Choroid plexus epithelial cell (primary cell): ENCODE measurements around the gene PLIN1.
A peak's percentile ranks its signal among the peaks of the same experiment; 100 is the strongest.

Experiments
- DNase-seq: peaks from one replicate; pipeline ENCODE4 v3.0.0-alpha.2; 2010; ENCODE audit warnings: low read depth
- H3K4me3 ChIP-seq: 2 replicates; pipeline ENCODE4 v1.5.1; 2011; ENCODE audit warnings: low read depth, mild to moderate bottlenecking, control low read depth, low read length, moderate library complexity
- CTCF ChIP-seq: conservative IDR thresholded peaks from 2 replicates; pipeline ENCODE4 v1.5.1; 2011; ENCODE audit warnings: low read depth, mild to moderate bottlenecking, control low read depth, inconsistent platforms, low read length, moderate library complexity

Gene PLIN1

GRCh38 chr15:89679212-89679611 lies at the start of gene PLIN1:
TSS of gene PLIN1 (minus strand) at chr15:89679367. CDS start at chr15:89677489, 1,878 bp downstream.
- no peak for DNase-seq
- no peak for TF ChIP-seq CTCF
- H3K4me3 ChIP-seq: no peak within 1 kb of the TSS

GRCh38 chr15:89728254-89728653 lies 49.1 kb upstream of the PLIN1 start:
- DNase-seq: peak; percentile 84
- no peak overlapping the region for H3K4me3 ChIP-seq
- TF ChIP-seq CTCF: no peak

- H3K4me3 ChIP-seq: no peak overlapping the region
- no peak for DNase-seq
- no peak for TF ChIP-seq CTCF
These were observed 45.9 kb upstream of the PLIN1 start for GRCh38 chr15:89725064-89725463.

GRCh38 chr15:89724621-89725020 lies 45.5 kb upstream of the PLIN1 start:
- TF ChIP-seq CTCF: no peak
- H3K4me3 ChIP-seq: no peak overlapping the region
- DNase-seq: no peak

GRCh38 chr15:89723031-89723430 lies 43.9 kb upstream of the PLIN1 start:
- no peak for TF ChIP-seq CTCF
- H3K4me3 ChIP-seq: no peak overlapping the region
- DNase-seq: no peak

GRCh38 chr15:89714775-89715174 lies 35.6 kb upstream of the PLIN1 start:
- no peak overlapping the region for H3K4me3 ChIP-seq
- TF ChIP-seq CTCF: no peak
- DNase-seq: no peak

- no peak overlapping the region for H3K4me3 ChIP-seq
- no peak for DNase-seq
- TF ChIP-seq CTCF: no peak
These were observed 28.4 kb upstream of the PLIN1 start for GRCh38 chr15:89707577-89707976.
